Endothelial cell of umbilical vein (primary cell): ENCODE data around the gene KATNB1. TPM values are rescaled to one million over a fixed set of nuclear protein-coding genes. Genes with fewer than 3 reads are reported as not detected.

Source experiments
- Bru-seq: library from RNA; stranded (reverse); fragments of 400-500 nt; gene quantifications from one replicate; lab custom pipeline; 2021; lab: Mats Ljungman, UMichigan
- BruChase-seq, 2 experiments: library from RNA; stranded (reverse); fragments of 400-500 nt; gene quantifications; one replicate each; lab custom pipeline; 2021; lab: Mats Ljungman, UMichigan
- BruUV-seq: library from RNA; stranded (reverse); fragments of 400-500 nt; replicated peaks from 2 replicates; lab custom pipeline; 2021; lab: Mats Ljungman, UMichigan
- CTCF ChIA-PET: fragments of 300-600, 350-600 bp; sonication (Branson Sonifier 250); formaldehyde crosslinking; loops from one replicate; lab custom pipeline; 2021; ENCODE audit warnings: antibody characterized with exemption, inconsistent platforms; lab: Charles Lee
- POLR2A ChIA-PET: fragments of 300-600, 350-600 bp; sonication (Branson Sonifier 250); formaldehyde crosslinking; loops from one replicate; lab custom pipeline; 2021; ENCODE audit warnings: antibody characterized with exemption, inconsistent platforms; lab: Charles Lee
- DNase-seq: peaks from one replicate; pipeline ENCODE4 v3.0.0-alpha.2; 2011; ENCODE audit warnings: low read depth, low spot score
- FAIRE-seq: peaks from 2 replicates; lab custom pipeline; 2011; peaks lifted over from hg19 to GRCh38; lab: Jason Lieb, UNC
- H2AFZ ChIP-seq: 2 replicates; pipeline ENCODE4 v1.6.0; 2012; ENCODE audit warnings: low read depth, low read length, control low read depth, inconsistent platforms
- H3K27ac ChIP-seq: 2 replicates; pipeline ENCODE4 v1.5.1; 2011; ENCODE audit warnings: low read depth, mild to moderate bottlenecking, control low read depth, low read length, moderate library complexity; ENCODE audit not compliant: insufficient read depth
- H3K27me3 ChIP-seq, 2 experiments: 2 replicates each; pipeline versions ENCODE4 v1.6.0 to v1.6.1; 2011; ENCODE audit warnings: low read length in 2 of 2, mixed read lengths in 1 of 2; ENCODE audit not compliant: control insufficient read depth in 2 of 2, insufficient read depth in 2 of 2
- H3K36me3 ChIP-seq, 2 experiments: 2 replicates in 1 of 2; 3 replicates in 1 of 2; pipeline ENCODE4 v1.5.1; 2011; ENCODE audit warnings: low read length in 2 of 2, mild to moderate bottlenecking in 1 of 2, moderate library complexity in 1 of 2; ENCODE audit not compliant: control insufficient read depth in 2 of 2, insufficient read depth in 2 of 2; ENCODE audit errors: extremely low read depth in 1 of 2
- H3K4me1 ChIP-seq: 3 replicates; pipeline ENCODE4 v1.5.1; 2011; ENCODE audit warnings: mild to moderate bottlenecking, low read length; ENCODE audit not compliant: control insufficient read depth, insufficient read depth; ENCODE audit errors: extremely low read depth
- H3K4me2 ChIP-seq: 2 replicates; pipeline ENCODE4 v1.6.1; 2011; ENCODE audit warnings: low read length, control low read depth, mixed read lengths; ENCODE audit not compliant: insufficient read depth
- H3K4me3 ChIP-seq, 3 experiments: fragments of 200-600 bp in 1 of 3; sonication (generic), shearing (Covaris generic) in 1 of 3; replicated peaks in 1 of 3; 2 replicates each; pipeline ENCODE4 v1.5.1; 2011 to 2016; ENCODE audit warnings: control low read depth in 3 of 3, low read length in 3 of 3, mild to moderate bottlenecking in 2 of 3, inconsistent platforms in 1 of 3, low read depth in 1 of 3, moderate library complexity in 1 of 3; ENCODE audit not compliant: insufficient read depth in 1 of 3
- H3K79me2 ChIP-seq: 2 replicates; pipeline ENCODE4 v1.6.0; 2012; ENCODE audit warnings: low read length, inconsistent platforms; ENCODE audit not compliant: control insufficient read depth, insufficient read depth
- H3K9ac ChIP-seq: replicated peaks from 2 replicates; pipeline ENCODE3; 2011; ENCODE audit warnings: low read length, control low read depth; ENCODE audit not compliant: insufficient read depth; ENCODE audit errors: extremely low read depth
- H3K9me1 ChIP-seq: replicated peaks from 3 replicates; pipeline ENCODE4 v1.6.0; 2011; ENCODE audit warnings: mild to moderate bottlenecking, low read length; ENCODE audit not compliant: control insufficient read depth, insufficient read depth; ENCODE audit errors: extremely low read depth
- H3K9me3 ChIP-seq: replicated peaks from 2 replicates; pipeline ENCODE4 v1.5.1; 2012; ENCODE audit warnings: low read length, inconsistent platforms; ENCODE audit not compliant: control insufficient read depth, insufficient read depth
- H4K20me1 ChIP-seq: replicated peaks from 2 replicates; pipeline ENCODE3; 2011; ENCODE audit warnings: mild to moderate bottlenecking, low read length; ENCODE audit not compliant: control insufficient read depth, insufficient read depth; ENCODE audit errors: extremely low read depth
- CTCF ChIP-seq, 2 donors: IDR thresholded peaks; 1 replicate in 1 of 2; 2 replicates in 1 of 2; pipeline ENCODE4 v1.5.1; 2011; ENCODE audit warnings: low read length in 2 of 2, mild to moderate bottlenecking in 2 of 2, moderate library complexity in 2 of 2, control low read depth in 1 of 2, inconsistent platforms in 1 of 2, low read depth in 1 of 2; ENCODE audit not compliant: insufficient read depth in 1 of 2; ENCODE audit errors: extremely low read depth in 1 of 2
- EZH2 ChIP-seq: IDR thresholded peaks from 2 replicates; pipeline ENCODE4 v1.6.1; 2012; ENCODE audit warnings: borderline replicate concordance, low read depth, mild to moderate bottlenecking, moderate library complexity, low read length, inconsistent platforms; ENCODE audit not compliant: severe bottlenecking
- FOS ChIP-seq: IDR thresholded peaks from 2 replicates; pipeline ENCODE4 v1.6.1; 2011; ENCODE audit warnings: mild to moderate bottlenecking, low read length, moderate library complexity, borderline replicate concordance; ENCODE audit not compliant: insufficient read depth
- GATA2 ChIP-seq: IDR thresholded peaks from 2 replicates; pipeline ENCODE4 v1.7.0; 2011; ENCODE audit warnings: low read depth, mild to moderate bottlenecking, moderate library complexity, mixed read lengths, low read length; ENCODE audit not compliant: insufficient read length, insufficient read depth
- JUN ChIP-seq: IDR thresholded peaks from 2 replicates; pipeline ENCODE4 v1.6.1; 2011; ENCODE audit warnings: borderline replicate concordance, low read depth; ENCODE audit not compliant: insufficient read length, insufficient read depth
- MAX ChIP-seq: IDR thresholded peaks from 2 replicates; pipeline ENCODE4 v1.6.1; 2011; ENCODE audit not compliant: insufficient read depth, insufficient read length
- MYC ChIP-seq: IDR thresholded peaks from one replicate; pipeline ENCODE4 v1.6.1; 2011; ENCODE audit warnings: mild to moderate bottlenecking, low read depth, low read length
- POLR2A ChIP-seq: IDR thresholded peaks from 2 replicates; pipeline ENCODE4 v1.6.1; 2012; ENCODE audit warnings: low read depth, mild to moderate bottlenecking, control low read depth, low read length
- POLR2AphosphoS5 ChIP-seq: IDR thresholded peaks from 2 replicates; pipeline ENCODE4 v1.6.1; 2012; ENCODE audit warnings: low read depth, mild to moderate bottlenecking, control low read depth, low read length, moderate library complexity; ENCODE audit not compliant: insufficient read depth
- dilution Hi-C: fragments of 300-500 bp; cut with MboI; formaldehyde crosslinking; loops from one replicate; pipeline ENCODE4 v1.15.0; 2019; ENCODE audit warnings: low sequenced_read_pairs; ENCODE audit not compliant: extremely low pct_ligation_motif_present
- intact Hi-C: fragments of 100-400 bp; cut with micrococcal nuclease; formaldehyde crosslinking; loops from one replicate; pipeline ENCODE4 v1.10.0; 2022
- long read RNA-seq: library from polyadenylated mRNA; stranded (forward); transcript quantifications from one replicate; pipeline ENCODE4 v2.0.0, GENCODE V29; 2021
- polyA minus RNA-seq, 3 experiments: library from RNA; depleted of rRNA, polyadenylated mRNA; stranded (reverse); fragments of >200 nt; gene quantifications; 1 replicate in 1 of 3; 2 replicates in 2 of 3; pipeline ENCODE4 v1.2.3, GENCODE V29; 2011
- polyA plus RNA-seq, 4 experiments: library from polyadenylated mRNA; depleted of rRNA in 3 of 4; stranded (reverse) in 3 of 4; unstranded in 1 of 4; fragments of >200 nt; gene quantifications; 2 replicates each; pipeline versions ENCODE4 v1.2.1 to v1.2.3, GENCODE V29; 2011 to 2012; ENCODE audit warnings: missing spikeins in 1 of 4
- total RNA-seq: library from RNA; stranded (reverse); gene quantifications from 2 replicates; pipeline ENCODE4 v1.2.3, GENCODE V29; 2021

Gene KATNB1
- total RNA-seq (25.9 and 28.6 TPM in 2 replicates), polyA plus RNA-seq (35.9 and 43.9 TPM in 2 replicates), polyA minus RNA-seq (28.0 and 28.7 TPM in 2 replicates), Bru-seq, nascent RNA (percentile 45 among the genes with signal in this experiment), BruChase-seq, experiment 1, labeled RNA remaining after a 6-hour chase (percentile 50 among the genes with signal in this experiment), BruChase-seq, experiment 2, labeled RNA remaining after a 2-hour chase (percentile 47 among the genes with signal in this experiment)
- 22.3 and 27.0 TPM in 2 replicates for polyA plus RNA-seq (2011; cell fraction: cytosol; rRNA removed)
- polyA plus RNA-seq (2011; cell fraction: nucleus; rRNA removed): 67.0 and 78.1 TPM in 2 replicates
- polyA plus RNA-seq (2012): 27.9 and 31.0 TPM in 2 replicates
- polyA minus RNA-seq (2011; cell fraction: cytosol; rRNA and poly(A)+ RNA removed): 22.4 TPM
- 18.2 and 25.9 TPM in 2 replicates for polyA minus RNA-seq (2011; cell fraction: nucleus; rRNA and poly(A)+ RNA removed)
- long read RNA-seq, transcript KATNB1-201 (20 exons, 2,664 nt): major isoform, 61 of 104 reads
- long read RNA-seq, partial matches to known transcripts: 7 of 104 reads
- long read RNA-seq, other reads (novel, unspliced or antisense): 36 of 104 reads

GRCh38 chr16:57735755-57736418 lies at the start of gene KATNB1:
TSS of gene KATNB1 (plus strand) at chr16:57735770. CDS start at chr16:57737244, 1,474 bp downstream.
- no peaks in the 10 kb centered on the region for H4K20me1 ChIP-seq
- peaks cover 0 to 3% of the 10 kb centered on the region in 2 experiments for H3K36me3 ChIP-seq
- no peak for FAIRE-seq
- TSS peak; percentile 12 for BruUV-seq
- peak within 1 kb of the TSS; percentile 93 for H3K4me2 ChIP-seq
- H3K4me1 ChIP-seq: peaks cover 19% of the 10 kb centered on the region
- POLR2A ChIA-PET: interaction anchor here (0.6 to 1.2 kb wide), 3 partner anchors 107 to 1014 kb away, joined by 3 to 4 read pairs (median 3); partner anchors contain the start of gene ADGRG1
- TF ChIP-seq POLR2A (no peak), MAX (no peak), CTCF (IDR thresholded peaks at IDR 0.05; ENCODE audit: extremely low read depth in 1 of 2, insufficient read depth in 1 of 2, low read depth in 1 of 2, low read length in 2 of 2) (no peak), FOS (no peak), MYC (no peak), POLR2AphosphoS5 (no peak), GATA2 (no peak), EZH2 (no peak), JUN (no peak)
- no peaks in the 10 kb centered on the region for H3K79me2 ChIP-seq
- H3K9me1 ChIP-seq: no peaks in the 10 kb centered on the region
- dilution Hi-C loops: no loop called here
- no peak for DNase-seq
- H3K9me3 ChIP-seq: no peaks in the 10 kb centered on the region
- peak within 1 kb of the TSS; percentile 72 to 93 (median 74) for H3K4me3 ChIP-seq
- peak within 1 kb of the TSS; percentile 81 for H3K27ac ChIP-seq
- peak within 1 kb of the TSS; percentile 80 for H2AFZ ChIP-seq
- peak within 1 kb of the TSS; percentile 75 for H3K9ac ChIP-seq
- intact Hi-C loops: loop anchor here (1.0 to 10.0 kb wide), 5 partner anchors 21 to 389 kb away; partner anchors contain the start of gene CFAP20
- no peaks in the 10 kb centered on the region for H3K27me3 ChIP-seq
- CTCF ChIA-PET: interaction anchor here (0.7 to 3.6 kb wide), 15 partner anchors 11 to 386 kb away, joined by 3 to 43 read pairs (median 3); no protein-coding TSS in a partner anchor
